NCI-H146 treated with DMSO at 0.1 percent for 48 hours (cell line): ENCODE data around the gene WIPF1.
"Not testable (repeated sequence)": the region's sequence is repeated elsewhere in the genome, so short reads cannot be mapped to it uniquely, and the experiment has no call there.

Source experiments
- DNase-seq: peaks from one replicate; lab custom pipeline; 2025; ENCODE audit not compliant: unreplicated experiment; lab: John Stamatoyannopoulos, UW

The WIPF1 gene

DNA sequence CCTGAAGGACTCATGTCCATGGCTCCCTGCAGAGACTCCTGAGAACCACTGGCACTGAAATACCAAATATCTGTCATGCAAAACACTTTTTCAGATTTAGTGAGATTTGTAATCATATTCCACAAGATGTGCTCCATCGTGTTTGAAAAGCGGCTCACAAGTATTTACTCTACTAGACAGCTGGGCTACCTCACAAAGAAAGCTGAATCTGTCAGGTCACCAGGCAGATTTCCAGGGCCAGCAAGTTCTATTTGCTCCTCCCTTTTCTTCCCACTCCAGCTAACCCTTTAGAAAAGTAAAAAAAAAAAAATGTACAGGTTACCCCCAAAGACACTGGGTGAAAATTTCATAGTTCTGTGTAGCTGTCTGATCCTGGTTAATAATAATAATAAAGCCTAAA is 22.9 kb downstream of the WIPF1 start:
- DNase-seq: no peak

DNA sequence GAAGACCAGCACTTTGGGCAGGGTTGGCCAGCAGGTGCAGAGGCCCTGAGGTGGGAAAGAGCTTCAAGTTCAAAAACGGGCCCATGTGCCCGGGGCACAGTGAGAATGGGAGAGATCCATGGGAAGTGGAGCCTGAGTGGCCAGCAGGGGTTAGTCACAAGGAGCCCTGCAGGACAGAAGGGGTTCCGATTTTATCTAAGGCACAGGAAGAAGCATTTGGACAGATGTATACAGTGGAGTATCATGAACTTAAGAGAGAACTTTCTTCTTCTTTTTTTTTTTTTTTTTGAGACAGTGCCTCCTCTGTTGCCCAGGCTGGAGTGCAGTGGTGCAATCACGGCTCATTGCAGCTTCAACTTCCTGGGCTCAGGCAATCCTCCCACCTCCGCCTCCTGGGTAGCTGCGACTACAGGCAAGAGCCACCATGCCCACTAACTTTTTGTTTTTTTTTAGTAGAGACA is 24.0 kb downstream of the WIPF1 start:
- DNase-seq: no peak

DNA sequence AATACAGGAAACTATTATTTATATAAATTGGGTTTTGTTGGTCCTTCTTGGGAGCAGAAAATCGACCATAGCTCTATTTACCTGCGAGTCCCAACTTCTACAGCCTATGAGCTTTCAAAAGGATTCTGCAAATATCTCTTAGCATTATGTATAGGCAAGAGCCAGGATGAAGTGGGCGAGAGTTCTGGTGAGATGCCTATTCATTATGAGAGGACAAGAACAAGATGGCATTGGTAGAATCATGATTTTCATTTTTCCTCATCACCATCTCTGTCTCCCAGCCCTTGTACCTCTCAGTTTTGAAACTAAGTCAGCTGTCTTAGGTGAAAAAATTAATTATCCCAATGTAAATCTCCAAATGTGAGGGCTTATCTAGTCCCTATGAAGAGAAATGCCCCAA is 25.0 kb downstream of the WIPF1 start:
- no peak for DNase-seq

DNA sequence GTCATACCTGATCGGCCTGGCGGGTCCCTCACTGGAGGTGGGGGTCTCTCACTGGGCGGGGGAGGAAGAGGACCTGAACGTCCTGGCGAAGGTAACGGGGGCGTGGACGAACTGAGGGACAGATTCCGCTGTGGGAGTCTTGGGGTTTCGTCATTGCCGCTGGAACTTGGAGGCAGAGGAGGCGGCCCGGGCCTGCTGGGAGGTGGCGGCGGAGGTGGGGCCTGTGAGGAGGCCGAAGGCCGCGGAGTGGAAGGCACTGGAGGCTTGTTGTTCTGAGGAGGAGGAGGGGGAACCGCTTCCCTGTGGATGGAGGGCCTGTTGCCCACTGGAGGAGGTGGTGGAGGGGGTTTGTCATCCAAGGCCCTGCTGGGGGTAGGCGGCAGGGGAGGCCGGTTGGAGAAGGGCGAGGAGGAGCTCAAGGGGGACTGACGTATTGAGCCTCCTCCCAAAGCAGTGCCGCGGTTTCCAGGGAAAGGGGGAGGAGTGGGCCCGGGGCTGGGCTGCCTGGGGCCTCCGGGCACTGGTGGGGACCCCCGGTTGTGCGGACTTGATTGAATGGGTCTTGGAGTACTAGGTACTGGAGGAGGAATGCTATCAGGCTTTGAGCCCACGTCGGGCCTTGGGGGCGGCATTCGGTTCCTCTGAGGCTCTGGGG is 25.8 kb downstream of the WIPF1 start:
- DNase-seq: no peak

DNA sequence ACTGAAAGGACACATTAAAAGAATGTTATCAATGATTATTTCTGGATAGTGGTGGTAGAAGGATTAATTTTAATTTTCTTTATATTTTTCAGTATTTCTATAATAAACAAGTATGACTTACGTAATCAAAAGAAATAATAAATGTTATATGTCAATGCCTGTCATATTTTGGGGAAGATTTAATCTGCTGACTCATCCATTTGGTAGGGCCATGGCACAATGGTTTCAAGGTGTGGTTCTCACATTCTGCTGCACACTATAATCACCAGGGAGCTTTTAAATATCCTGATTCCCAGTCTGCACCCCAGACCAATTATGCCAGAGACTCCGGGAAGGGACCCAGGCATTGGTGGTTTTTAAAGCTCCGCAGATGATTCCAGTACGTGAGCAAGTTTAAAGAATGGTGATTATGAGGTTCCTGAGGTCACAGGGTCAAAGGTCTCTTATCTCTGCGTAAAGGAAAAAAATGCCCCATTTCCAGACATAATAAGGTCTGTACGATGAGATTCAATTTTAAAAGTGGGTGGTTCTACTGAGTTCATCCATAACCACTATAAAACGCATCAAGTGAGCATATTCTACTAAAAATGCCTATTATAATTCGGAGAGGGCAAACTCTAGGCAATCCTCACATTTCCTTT is 27.2 kb downstream of the WIPF1 start:
- no peak for DNase-seq

DNA sequence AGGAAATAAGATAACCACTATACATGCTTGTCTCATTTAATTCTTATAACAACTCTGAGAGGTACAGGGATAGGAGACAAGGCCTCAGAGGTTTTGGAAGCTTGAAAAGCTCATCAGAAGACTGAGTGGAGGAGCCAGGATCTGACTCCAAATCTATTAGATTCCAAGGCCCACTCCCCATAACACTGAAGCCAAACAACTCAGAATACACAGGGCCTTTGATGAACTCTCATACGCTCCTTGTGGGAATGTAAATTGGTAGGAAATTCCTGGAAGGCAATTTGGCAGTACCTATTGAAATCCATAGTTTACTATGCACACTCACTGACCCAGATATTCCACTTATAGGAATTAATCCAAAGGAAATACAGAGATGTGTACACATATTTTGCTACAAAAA is 27.9 kb downstream of the WIPF1 start:
- no peak for DNase-seq

DNA sequence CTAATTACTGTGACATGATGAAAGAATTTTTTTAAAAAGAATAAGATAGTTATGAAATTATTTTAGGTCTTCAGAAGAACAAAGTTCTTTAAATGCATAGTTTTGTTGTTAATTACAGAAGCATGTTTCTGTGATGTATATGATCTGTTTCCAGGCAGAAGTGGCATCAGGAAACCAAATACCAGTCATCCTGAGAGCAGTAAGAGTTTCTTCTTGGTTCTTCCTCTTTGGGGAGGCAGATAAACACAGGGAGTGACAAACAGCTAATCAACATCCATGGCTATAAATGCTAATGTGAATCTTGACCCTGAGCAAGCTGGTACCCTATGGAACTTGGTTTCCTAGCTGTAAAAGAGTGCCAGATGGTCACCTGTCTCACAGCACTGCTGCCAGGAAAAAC is 29.2 kb downstream of the WIPF1 start:
- no peak for DNase-seq

DNA sequence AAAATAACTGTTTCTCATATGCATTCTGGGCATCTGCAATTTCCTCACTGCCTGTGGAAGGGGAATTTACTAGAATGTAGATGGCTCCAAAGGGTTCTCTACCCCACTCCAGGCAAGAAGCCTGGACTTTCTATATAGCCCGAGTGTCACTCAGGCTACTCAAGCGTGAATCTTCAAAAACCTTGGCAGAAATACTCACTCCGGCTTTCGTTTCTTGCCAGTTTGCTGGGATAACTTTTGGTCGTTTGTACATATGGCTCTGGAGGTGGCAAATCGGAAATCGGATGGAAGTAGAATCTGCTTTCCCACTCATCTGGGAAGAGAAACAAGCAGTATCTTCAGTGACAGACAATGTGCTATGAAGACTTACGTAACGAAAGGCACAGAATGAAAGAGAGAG is 30.7 kb downstream of the WIPF1 start:
- no peak for DNase-seq

DNA sequence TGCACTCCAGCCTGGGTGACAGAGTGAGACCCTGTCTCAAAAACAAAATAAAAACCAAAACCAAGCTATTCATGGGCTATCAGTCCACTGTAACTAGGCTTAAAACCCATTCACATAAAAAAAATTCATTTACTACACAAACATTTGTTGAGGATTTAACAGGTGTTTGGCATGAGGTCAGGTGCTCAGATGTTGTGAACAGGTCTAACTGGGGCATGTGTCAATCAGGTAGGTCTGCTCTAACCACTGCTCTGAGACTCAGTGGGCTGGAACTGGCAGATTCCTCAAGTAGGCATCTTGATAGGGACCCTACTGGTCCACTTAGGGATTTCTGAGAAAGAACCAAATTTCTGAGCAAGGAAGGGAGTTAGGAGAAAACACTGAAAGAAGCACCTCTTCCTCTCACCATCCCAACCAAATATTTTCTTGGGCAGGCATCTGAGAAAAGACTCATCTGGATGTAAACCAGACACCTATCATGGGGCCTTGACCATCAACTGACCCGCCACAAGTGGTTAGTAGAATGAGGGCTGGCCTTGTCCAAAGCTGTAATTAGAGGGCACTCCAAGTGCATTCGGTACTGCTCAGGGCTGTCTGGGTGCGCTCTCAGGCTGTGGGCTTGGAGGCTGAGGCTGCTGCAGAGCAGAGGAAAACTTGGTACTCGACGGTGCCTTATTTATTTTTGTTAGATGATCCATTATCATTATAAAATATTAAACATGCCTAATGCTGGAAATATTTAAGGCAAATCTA is 33.9 kb downstream of the WIPF1 start:
- DNase-seq: no peak

DNA sequence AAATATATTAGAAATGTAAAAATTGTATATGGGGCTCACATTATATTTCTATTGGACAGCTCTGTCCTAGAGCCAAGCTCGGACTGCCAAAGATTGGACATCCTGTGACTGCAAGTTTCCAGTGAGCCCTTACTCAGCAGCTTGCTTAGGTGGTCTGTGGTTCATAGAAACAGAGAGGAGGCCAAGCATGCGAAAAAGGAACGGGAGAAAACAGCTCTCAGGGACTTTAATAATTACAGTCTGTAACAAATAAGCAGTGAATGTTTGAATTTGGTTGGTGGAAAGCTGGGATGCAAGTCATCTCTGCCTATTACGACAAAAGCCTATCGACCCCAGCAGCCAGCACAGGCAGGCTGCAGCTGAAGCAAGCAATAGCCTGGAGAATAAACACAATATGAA is 35.6 kb downstream of the WIPF1 start:
- DNase-seq: no peak

DNA sequence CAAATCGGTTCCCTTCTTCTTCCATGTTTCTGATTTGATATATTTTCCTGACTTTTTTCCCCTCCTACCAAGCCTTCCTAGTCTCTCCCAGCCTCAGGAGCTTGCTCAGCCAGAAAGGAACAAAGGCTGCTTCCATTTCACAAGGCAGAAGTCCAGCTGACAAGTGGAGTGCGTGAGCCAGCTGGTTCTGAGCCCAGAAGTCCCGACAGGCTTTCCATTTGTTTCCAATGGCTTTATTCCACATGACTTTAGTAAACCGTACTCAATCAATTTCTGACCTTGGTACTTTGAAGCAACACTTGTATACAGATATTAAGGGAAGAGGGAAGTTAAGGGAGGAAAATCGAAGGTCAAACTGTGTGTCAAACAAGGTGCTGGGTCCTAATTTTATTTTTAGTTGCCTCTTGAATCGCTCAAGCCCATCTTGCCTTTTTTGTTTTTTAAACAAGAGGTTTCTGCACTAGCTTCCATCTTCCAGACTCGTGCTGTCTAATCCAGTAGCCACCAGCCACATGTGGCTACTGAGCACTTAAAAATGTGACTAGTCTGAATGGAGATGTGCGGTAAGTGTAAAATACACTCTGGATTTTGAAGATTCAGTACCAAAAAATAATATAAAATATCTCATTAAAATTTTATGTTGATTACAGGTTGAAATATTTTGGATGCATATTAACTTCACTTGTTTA is 36.2 kb downstream of the WIPF1 start:
- no peak for DNase-seq

DNA sequence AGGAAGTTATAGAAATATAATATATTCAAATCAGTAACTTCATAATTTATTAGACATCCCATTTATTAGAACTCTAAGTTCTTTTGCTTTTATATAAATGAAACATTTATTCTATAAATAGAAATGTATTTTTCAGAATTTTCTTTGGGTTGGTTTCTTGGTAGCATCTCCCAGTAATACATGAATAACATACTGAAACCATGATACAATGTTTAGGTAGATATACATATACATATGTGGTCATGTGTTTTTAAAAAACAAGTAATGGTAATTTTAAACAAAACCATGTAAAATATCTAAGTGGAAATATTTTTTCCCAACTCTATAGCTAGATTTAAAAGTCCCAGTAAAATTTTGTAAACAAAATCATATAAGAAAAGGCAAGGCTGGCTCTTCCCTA is 36.9 kb downstream of the WIPF1 start:
- DNase-seq: no peak

DNA sequence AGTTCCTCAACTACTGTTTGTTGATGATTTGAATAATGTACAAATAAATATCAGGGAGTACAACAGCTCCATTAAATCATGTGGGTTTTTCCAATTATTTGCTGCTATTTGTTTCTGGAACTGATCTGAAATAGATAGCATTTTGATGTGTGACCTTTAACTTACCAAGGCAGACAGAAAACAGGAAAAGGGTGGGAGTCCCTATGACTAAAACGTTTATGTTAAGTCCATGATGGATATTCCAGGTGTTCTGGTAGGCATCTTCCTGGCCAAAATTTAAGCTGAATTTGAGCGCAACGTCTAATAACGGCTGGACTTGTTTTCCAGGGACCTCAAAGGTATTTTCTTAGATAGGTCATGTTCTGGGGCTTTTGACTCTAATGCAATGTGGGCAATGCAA is 41.6 kb downstream of the WIPF1 start:
- no peak for DNase-seq

DNA sequence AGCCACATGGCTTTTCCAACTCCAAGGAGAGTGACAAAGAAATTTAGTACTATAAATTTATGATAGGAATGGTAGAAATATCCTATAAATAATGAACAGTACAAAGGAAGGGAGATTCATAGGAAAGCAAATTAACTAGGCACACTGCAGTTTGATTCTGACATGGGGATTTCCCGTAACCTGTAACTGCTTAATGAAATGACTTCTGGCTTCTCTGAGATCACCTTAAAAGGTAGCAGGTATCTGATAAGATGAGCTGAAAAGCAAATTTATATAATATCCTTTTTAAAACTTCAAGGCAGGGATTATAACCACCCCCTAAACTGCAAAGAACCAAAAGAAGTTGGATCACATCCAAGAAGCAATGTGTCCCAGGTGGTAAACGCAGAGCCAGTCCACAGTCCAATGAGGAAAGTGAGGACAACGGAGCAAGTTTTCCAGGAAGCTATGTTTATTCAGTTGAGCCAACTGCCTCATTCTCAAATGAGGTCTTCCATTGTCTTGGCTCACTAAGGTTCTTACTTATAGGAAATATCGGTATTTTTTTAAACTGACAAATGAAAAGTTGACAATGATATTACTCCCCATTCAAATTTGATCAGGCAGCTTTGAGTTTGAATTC is 43.0 kb downstream of the WIPF1 start:
- DNase-seq: no peak

DNA sequence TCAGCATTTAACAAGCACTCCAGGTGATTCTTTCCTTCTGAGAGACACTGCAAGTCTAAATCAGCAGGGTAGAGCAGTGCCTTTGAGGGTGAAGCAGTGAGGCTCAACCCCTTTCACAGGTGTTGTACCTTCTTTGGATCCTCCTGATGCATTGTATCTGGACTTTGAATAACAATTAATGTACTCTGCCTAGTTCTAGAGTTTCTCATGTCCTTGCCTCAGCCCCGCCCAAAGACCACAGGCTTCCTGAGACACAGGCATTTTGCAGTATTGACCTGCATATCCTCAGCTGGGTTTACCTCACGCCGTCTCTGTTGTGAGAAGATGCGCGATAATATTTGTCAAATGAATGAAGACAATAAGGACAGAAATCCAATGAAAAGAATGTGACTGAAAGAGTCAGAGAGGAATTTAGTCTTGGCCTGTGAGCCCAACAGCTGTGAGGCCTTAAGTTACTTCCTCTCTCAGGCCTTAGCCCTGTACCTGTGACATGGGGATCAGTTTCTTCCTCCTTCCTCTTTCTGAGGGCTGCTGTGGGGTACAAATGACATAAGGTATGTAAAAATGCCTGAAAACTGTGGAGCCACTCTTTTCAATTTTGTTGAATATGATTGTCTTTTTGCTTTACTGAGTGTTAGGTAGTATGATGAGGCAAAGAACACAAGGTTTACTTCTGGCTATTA is 43.7 kb downstream of the WIPF1 start:
- DNase-seq: no peak

DNA sequence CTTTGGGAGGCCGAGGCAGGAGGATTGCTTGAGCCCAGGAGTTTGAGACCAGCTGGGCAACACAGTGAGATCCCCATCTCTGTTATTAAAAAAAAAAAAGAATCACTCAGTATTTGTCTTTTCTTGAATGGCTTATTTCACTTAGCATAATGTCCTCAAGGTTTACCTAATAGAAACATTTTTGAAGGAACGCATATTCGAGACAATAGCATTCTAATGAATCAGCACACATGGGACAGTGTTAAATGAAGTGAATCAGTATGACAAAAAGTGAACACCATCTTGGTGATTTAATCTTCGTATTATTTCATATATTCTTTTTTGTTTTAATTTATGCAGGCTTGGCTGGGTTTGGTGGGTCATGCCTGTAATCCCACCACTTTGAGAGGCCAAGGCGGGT is 44.7 kb downstream of the WIPF1 start:
- DNase-seq: no peak

DNA sequence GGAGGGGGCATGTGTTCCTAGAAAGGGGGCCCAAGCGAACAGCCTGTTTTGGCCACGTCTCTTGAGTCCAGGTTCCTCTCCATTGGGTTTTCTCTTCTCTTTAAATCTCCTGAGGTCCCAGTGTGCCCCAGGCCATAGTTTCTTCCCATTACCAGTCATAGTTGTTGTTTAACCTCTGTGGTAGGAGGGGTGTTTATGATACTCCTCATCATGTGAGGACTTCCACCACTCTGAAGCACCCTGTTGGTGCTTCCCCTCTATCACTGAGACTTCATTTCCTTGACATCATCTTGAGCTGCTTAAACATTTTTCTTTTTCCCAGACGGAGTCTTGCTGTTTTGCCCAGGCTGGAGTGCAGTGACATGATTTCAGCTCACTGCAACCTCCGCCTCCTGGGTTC is 45.9 kb downstream of the WIPF1 start:
- no peak for DNase-seq

DNA sequence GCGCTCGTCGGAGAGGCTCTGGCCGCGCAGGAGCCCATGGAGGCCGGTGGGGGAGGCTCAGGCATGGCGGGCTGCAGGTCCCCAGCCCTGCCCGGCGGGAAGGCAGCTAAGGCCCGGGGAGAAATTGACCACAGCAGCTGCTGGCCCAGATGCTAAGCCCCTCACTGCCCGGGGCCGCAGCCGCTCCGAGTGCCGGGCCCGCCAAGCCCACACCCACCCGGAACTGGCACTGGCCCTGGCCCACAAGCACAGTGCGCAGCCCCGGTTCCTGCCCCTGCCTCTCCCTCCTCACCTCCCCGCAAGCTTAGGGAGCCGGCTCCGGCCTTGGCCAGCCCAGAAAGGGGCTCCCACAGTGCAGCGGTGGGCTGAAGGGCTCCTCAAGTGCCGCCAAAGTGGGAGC is 49.0 kb downstream of the WIPF1 start:
- not testable (repeated sequence) for DNase-seq

DNA sequence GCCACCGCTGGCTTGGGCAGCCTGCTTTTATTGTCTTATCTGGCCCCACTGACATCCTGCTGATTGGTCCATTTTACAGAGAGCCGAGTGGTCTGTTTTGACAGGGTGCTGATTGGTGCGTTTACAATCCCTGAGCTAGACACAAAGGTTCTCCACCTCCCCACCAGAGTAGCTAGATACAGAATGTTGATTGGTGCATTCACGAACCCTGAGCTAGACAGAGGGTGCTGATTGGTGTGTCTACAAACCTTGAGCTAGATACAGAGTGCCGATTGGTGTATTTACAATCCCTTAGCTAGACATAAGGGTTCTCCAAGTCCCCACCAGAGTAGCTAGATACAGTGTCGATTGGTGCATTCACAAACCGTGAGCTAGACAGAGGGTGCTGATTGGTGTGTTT is 49.6 kb downstream of the WIPF1 start:
- not testable (repeated sequence) for DNase-seq
